ENCODE data around the gene OR52E2. TPM values are rescaled to one million over a fixed set of nuclear protein-coding genes. Genes with fewer than 3 reads are reported as not detected.

The OR52E2 gene
- total and polyA plus RNA-seq, 2 donors from 2014 or later, result not detected

- no peak for FAIRE-seq
- intact Hi-C loops (cut with DNase I), result no loop called here
Observed at GRCh38 chr11:5040876-5041275, 18.6 kb downstream of the OR52E2 start.

GRCh38 chr11:5038341-5038740 is 21.1 kb downstream of the OR52E2 start:
- intact Hi-C loops (cut with DNase I), result no loop called here
- FAIRE-seq, result no peak
- DNase-seq, result no peak
- no peaks in the 10 kb centered on the region for H3K27me3 ChIP-seq (ENCODE audit: control insufficient read depth, insufficient read depth, low read length)
- H3K36me3 ChIP-seq (ENCODE audit: control insufficient read depth in 2 of 3, insufficient read depth in 3 of 3, low read length in 3 of 3), result no peaks in the 10 kb centered on the region
- H3K27ac ChIP-seq (ENCODE audit: low read depth in 2 of 2, low read length in 2 of 2), result no peak overlapping the region
- TF ChIP-seq, protein P1, sequence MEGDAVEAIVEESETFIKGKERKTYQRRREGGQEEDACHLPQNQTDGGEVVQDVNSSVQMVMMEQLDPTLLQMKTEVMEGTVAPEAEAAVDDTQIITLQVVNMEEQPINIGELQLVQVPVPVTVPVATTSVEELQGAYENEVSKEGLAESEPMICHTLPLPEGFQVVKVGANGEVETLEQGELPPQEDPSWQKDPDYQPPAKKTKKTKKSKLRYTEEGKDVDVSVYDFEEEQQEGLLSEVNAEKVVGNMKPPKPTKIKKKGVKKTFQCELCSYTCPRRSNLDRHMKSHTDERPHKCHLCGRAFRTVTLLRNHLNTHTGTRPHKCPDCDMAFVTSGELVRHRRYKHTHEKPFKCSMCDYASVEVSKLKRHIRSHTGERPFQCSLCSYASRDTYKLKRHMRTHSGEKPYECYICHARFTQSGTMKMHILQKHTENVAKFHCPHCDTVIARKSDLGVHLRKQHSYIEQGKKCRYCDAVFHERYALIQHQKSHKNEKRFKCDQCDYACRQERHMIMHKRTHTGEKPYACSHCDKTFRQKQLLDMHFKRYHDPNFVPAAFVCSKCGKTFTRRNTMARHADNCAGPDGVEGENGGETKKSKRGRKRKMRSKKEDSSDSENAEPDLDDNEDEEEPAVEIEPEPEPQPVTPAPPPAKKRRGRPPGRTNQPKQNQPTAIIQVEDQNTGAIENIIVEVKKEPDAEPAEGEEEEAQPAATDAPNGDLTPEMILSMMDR (IDR thresholded peaks at IDR 0.05; ENCODE audit: borderline replicate concordance, extremely low read depth, insufficient read depth), result no peak
- H3K9me3 ChIP-seq (ENCODE audit: control insufficient read depth in 2 of 3, insufficient read depth in 1 of 3, low read length in 3 of 3), result no peaks in the 10 kb centered on the region
- H3K4me1 ChIP-seq (ENCODE audit: control insufficient read depth in 2 of 3, insufficient read depth in 2 of 3, low read depth in 1 of 3, low read length in 3 of 3), result no peaks in the 10 kb centered on the region
- no peak overlapping the region for H3K9ac ChIP-seq (ENCODE audit: low read length in 3 of 3)
- H3K4me3 ChIP-seq (ENCODE audit: low read length in 3 of 3), result no peak overlapping the region

More at GRCh38 chr11:5040876-5041275, 18.6 kb downstream of the OR52E2 start:
- no peaks in the 10 kb centered on the region for H3K9me3 ChIP-seq (ENCODE audit: control insufficient read depth in 2 of 3, insufficient read depth in 1 of 3, low read length in 3 of 3)
- no peak overlapping the region for H3K27ac ChIP-seq (ENCODE audit: low read depth in 2 of 2, low read length in 2 of 2)
- DNase-seq, result no peak
- no peaks in the 10 kb centered on the region for H3K27me3 ChIP-seq (ENCODE audit: control insufficient read depth, insufficient read depth, low read length)
- H3K4me3 ChIP-seq (ENCODE audit: low read length in 3 of 3), result no peak overlapping the region
- H3K4me1 ChIP-seq (ENCODE audit: control insufficient read depth in 2 of 3, insufficient read depth in 2 of 3, low read depth in 1 of 3, low read length in 3 of 3), result no peaks in the 10 kb centered on the region
- TF ChIP-seq, protein P1 (IDR thresholded peaks at IDR 0.05; ENCODE audit: borderline replicate concordance, extremely low read depth, insufficient read depth), result no peak
- no peaks in the 10 kb centered on the region for H3K36me3 ChIP-seq (ENCODE audit: control insufficient read depth in 2 of 3, insufficient read depth in 3 of 3, low read length in 3 of 3)
- no peak overlapping the region for H3K9ac ChIP-seq (ENCODE audit: low read length in 3 of 3)

DNA sequence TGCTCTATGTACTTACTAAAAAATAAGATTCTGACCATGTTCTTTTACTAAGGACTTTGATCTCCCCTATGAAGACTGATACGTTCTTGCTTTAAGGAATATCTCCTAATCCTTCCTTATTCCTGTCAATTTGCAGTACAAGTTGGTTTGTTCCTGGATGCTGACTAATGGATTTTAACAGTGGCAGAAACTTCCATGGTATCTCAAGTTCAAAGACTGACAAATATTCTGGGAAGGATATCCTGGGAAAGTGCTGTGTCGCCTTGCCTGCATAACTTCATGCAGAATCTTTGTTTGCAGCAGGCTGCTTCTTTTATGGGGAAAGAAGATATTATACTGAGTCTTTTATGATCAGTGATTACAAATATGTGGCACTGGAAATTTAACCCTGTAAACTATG is 21.5 kb downstream of the OR52E2 start:
- H3K36me3 ChIP-seq (ENCODE audit: control insufficient read depth in 2 of 3, insufficient read depth in 3 of 3, low read length in 3 of 3), result no peaks in the 10 kb centered on the region
- H3K27ac ChIP-seq (ENCODE audit: low read depth in 2 of 2, low read length in 2 of 2), result no peak overlapping the region
- intact Hi-C loops (cut with DNase I), result no loop called here
- TF ChIP-seq, protein P1 (IDR thresholded peaks at IDR 0.05; ENCODE audit: borderline replicate concordance, extremely low read depth, insufficient read depth), result no peak
- FAIRE-seq (no peak), DNase-seq (no peak)
- H3K27me3 ChIP-seq (ENCODE audit: control insufficient read depth, insufficient read depth, low read length), result no peaks in the 10 kb centered on the region
- no peaks in the 10 kb centered on the region for H3K4me1 ChIP-seq (ENCODE audit: control insufficient read depth in 2 of 3, insufficient read depth in 2 of 3, low read depth in 1 of 3, low read length in 3 of 3)
- H3K9me3 ChIP-seq (ENCODE audit: control insufficient read depth in 2 of 3, insufficient read depth in 1 of 3, low read length in 3 of 3), result no peaks in the 10 kb centered on the region
- no peak overlapping the region for H3K9ac ChIP-seq (ENCODE audit: low read length in 3 of 3)
- no peak overlapping the region for H3K4me3 ChIP-seq (ENCODE audit: low read length in 3 of 3)

DNA sequence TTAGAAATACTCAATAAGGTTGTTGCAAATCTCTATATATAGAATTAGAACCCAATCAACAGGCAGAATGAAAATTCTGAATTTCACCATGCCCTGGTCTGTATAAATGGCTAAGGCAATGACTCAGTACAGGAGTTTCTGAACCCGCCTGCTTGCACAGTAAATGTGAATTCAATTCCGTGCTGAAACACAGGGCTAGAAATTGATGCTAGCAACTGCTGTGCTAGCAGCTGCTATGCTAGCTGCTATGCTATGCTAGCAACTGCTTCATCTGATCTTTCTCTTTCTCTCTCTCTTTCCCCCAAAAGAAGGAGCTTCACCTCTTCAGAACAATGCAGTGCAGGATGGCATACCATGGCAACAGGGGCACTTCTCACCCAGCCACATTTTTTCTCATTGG is 22.8 kb downstream of the OR52E2 start:
- no peaks in the 10 kb centered on the region for H3K36me3 ChIP-seq (ENCODE audit: control insufficient read depth in 2 of 3, insufficient read depth in 3 of 3, low read length in 3 of 3)
- TF ChIP-seq, protein P1 (IDR thresholded peaks at IDR 0.05; ENCODE audit: borderline replicate concordance, extremely low read depth, insufficient read depth), result no peak
- H3K27ac ChIP-seq (ENCODE audit: low read depth in 2 of 2, low read length in 2 of 2), result no peak overlapping the region
- no peak overlapping the region for H3K4me3 ChIP-seq (ENCODE audit: low read length in 3 of 3)
- no peak for FAIRE-seq
- no peak overlapping the region for H3K9ac ChIP-seq (ENCODE audit: low read length in 3 of 3)
- H3K4me1 ChIP-seq (ENCODE audit: control insufficient read depth in 2 of 3, insufficient read depth in 2 of 3, low read depth in 1 of 3, low read length in 3 of 3), result no peaks in the 10 kb centered on the region
- no peak for DNase-seq
- intact Hi-C loops (cut with DNase I), result no loop called here
- H3K27me3 ChIP-seq (ENCODE audit: control insufficient read depth, insufficient read depth, low read length), result no peaks in the 10 kb centered on the region
- H3K9me3 ChIP-seq (ENCODE audit: control insufficient read depth in 2 of 3, insufficient read depth in 1 of 3, low read length in 3 of 3), result no peaks in the 10 kb centered on the region

Measured in kidney (tissue), 14 donors.